ENCODE results near the gene THADA.
A peak's percentile ranks its signal among the peaks of the same experiment; 100 is the strongest.

THADA gene

GRCh38 chr2:43585708-43586107, 10.1 kb downstream of the THADA start:
- Mint-ChIP-seq H3K4me1 (no peaks in the 10 kb centered on the region), H3K27ac (no peak overlapping the region), H3K36me3 (ENCODE audit: low read depth) (peaks cover 62% of the 10 kb centered on the region), H3K9me3 (no peaks in the 10 kb centered on the region), H3K27me3 (ENCODE audit: low read depth, poor library complexity) (no peaks in the 10 kb centered on the region), H3K4me3 (no peak overlapping the region)
- no peak for DNase-seq
- TF ChIP-seq, protein P1, sequence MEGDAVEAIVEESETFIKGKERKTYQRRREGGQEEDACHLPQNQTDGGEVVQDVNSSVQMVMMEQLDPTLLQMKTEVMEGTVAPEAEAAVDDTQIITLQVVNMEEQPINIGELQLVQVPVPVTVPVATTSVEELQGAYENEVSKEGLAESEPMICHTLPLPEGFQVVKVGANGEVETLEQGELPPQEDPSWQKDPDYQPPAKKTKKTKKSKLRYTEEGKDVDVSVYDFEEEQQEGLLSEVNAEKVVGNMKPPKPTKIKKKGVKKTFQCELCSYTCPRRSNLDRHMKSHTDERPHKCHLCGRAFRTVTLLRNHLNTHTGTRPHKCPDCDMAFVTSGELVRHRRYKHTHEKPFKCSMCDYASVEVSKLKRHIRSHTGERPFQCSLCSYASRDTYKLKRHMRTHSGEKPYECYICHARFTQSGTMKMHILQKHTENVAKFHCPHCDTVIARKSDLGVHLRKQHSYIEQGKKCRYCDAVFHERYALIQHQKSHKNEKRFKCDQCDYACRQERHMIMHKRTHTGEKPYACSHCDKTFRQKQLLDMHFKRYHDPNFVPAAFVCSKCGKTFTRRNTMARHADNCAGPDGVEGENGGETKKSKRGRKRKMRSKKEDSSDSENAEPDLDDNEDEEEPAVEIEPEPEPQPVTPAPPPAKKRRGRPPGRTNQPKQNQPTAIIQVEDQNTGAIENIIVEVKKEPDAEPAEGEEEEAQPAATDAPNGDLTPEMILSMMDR (IDR thresholded peaks at IDR 0.05), result no peak

DNA sequence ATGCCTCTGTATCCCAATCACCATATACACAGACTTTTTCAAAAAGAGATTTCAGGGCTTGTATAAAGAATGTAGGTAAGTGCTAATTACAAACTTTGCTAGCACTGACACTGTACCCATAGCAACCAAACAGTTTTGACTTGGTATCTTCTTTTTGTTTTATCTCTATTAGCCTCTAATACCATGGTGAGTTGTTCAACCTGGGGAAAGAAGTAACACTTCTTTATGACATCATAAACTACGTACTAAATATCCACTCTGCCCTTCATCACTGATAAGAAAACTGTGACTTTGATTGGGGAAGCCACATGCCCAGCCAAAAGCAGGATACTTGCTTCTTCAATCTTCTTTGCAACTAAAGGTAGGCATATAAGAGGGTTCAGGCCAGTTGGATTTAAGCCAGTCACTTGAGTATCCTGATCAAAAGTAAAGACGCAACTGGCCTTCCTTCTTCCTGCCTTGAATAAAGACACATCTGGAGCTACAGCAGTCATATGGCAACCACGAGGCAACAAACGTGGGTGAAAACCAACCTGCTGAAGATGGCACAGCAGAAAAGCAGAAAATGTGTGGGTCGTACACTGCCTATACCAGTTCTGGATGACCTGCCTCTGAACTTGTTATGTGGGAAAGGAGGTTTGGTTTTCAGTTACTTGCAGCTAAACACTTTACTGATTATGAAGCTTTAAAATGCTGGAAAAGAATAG, 16.4 kb downstream of the THADA start:
- Mint-ChIP-seq H3K27ac (peak overlapping the region; percentile 9), H3K4me3 (no peak overlapping the region), H3K9me3 (no peaks in the 10 kb centered on the region), H3K27me3 (ENCODE audit: low read depth, poor library complexity) (no peaks in the 10 kb centered on the region), H3K4me1 (no peaks in the 10 kb centered on the region), H3K36me3 (ENCODE audit: low read depth) (peaks cover 47% of the 10 kb centered on the region)
- TF ChIP-seq, protein P1 (IDR thresholded peaks at IDR 0.05), result no peak
- DNase-seq, result no peak

- TF ChIP-seq, protein P1 (IDR thresholded peaks at IDR 0.05), result peak; percentile 74
- Mint-ChIP-seq H3K4me3 (no peak overlapping the region), H3K4me1 (no peaks in the 10 kb centered on the region), H3K27me3 (ENCODE audit: low read depth, poor library complexity) (no peaks in the 10 kb centered on the region), H3K9me3 (no peaks in the 10 kb centered on the region), H3K27ac (no peak overlapping the region), H3K36me3 (ENCODE audit: low read depth) (peaks cover 42% of the 10 kb centered on the region)
- peak; percentile 18 for DNase-seq
Observed at GRCh38 chr2:43576981-43577892, 18.6 kb downstream of the THADA start.

- H3K27ac Mint-ChIP-seq, result peak overlapping the region; percentile 21
- TF ChIP-seq, protein P1 (IDR thresholded peaks at IDR 0.05), result no peak
- peaks cover 4% of the 10 kb centered on the region for H3K27me3 Mint-ChIP-seq (ENCODE audit: low read depth, poor library complexity)
- no peaks in the 10 kb centered on the region for H3K9me3 Mint-ChIP-seq
- DNase-seq, result no peak
- H3K36me3 Mint-ChIP-seq (ENCODE audit: low read depth), result peaks cover 35% of the 10 kb centered on the region
- H3K4me1 Mint-ChIP-seq, result no peaks in the 10 kb centered on the region
- no peak overlapping the region for H3K4me3 Mint-ChIP-seq
Observed at GRCh38 chr2:43572244-43572643, 23.6 kb downstream of the THADA start.

DNA sequence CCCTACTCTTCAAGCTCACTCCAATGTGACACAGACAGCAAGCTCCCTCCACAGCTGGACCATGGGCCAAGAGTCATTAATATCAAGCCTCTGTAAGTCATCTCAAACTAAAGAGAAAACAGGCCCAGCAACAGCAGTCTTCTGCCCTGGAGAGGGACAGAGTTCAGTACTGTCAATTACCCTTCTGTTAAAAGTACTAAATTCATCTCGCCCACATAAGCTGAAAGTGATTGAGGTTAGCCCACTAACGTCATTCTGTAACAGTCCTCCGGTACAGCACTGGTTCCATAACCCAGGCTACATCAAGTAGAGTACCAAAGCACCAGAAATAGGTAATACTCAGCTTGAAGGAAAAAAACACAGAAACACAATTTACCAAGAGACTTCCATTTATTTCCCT, 25.9 kb downstream of the THADA start:
- DNase-seq, result no peak
- H3K4me3 Mint-ChIP-seq, result no peak overlapping the region
- no peak overlapping the region for H3K27ac Mint-ChIP-seq
- H3K9me3 Mint-ChIP-seq, result no peaks in the 10 kb centered on the region
- TF ChIP-seq, protein P1 (IDR thresholded peaks at IDR 0.05), result no peak
- no peaks in the 10 kb centered on the region for H3K4me1 Mint-ChIP-seq
- H3K36me3 Mint-ChIP-seq (ENCODE audit: low read depth), result peaks cover 41% of the 10 kb centered on the region
- H3K27me3 Mint-ChIP-seq (ENCODE audit: low read depth, poor library complexity), result peaks cover 4% of the 10 kb centered on the region
